ENCODE data around the gene C11orf91.

Gene C11orf91, protein sequence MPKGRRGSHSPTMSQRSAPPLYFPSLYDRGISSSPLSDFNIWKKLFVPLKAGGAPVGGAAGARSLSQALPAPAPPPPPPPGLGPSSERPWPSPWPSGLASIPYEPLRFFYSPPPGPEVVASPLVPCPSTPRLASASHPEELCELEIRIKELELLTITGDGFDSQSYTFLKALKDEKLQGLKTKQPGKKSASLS

DNA sequence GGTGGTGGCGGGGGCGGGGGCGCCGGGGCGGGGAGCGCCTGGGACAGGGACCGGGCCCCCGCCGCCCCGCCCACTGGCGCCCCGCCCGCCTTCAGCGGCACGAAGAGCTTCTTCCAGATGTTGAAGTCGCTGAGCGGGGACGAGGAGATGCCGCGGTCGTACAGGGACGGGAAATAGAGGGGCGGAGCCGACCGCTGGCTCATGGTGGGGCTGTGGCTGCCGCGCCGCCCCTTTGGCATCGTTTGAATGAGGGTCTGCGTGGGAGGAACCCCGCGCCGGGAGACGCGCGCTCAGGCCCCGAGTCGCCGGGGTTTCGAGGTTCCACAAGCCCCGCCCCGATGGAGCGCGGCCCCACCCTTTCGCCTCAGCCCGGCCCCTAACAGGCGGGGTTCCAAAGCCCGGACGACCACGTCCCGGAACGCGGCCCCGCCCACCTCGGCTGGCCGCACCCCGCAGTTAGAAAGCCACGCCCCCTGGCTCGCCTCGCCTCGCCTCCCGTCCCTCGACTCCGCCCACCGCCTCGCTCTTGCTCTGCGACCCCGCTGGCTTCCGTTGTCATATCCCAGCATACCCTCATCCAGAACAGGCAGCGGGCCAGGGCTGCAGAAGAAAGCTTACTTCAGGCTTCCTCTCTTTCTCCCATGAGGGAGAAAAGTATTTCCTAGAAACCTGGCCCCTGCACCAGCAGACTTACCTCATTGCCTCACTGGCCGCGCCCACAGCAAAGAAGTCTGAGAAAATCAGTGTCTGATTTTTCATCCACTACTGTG, at the start of gene C11orf91:
Gene C11orf91 (minus strand): TSS at position 325 of the 770 bp plus-strand sequence. CDS start 86 bp downstream, at position 239.
- Histone ChIP-seq H3K27ac (ENCODE audit: low read depth, low read length) (no peak within 1 kb of the TSS), H3K4me1 (ENCODE audit: control insufficient read depth, insufficient read depth, low read length) (peaks cover 22% of the 10 kb centered on the region), H3K9me3 (ENCODE audit: control insufficient read depth, insufficient read depth, low read depth, low read length) (no peaks in the 10 kb centered on the region), H3K4me3 (ENCODE audit: low read depth, low read length) (peak within 1 kb of the TSS; percentile 83), H3K9ac (ENCODE audit: low read length) (peak within 1 kb of the TSS; percentile 31), H3K27me3 (ENCODE audit: control insufficient read depth, insufficient read depth, low read length) (peaks cover 14% of the 10 kb centered on the region), H3K36me3 (ENCODE audit: control insufficient read depth, insufficient read depth, low read length) (0 out of 2 replicates have a peak, but pooled peaks cover 4% of the 10 kb centered on the region)

DNA sequence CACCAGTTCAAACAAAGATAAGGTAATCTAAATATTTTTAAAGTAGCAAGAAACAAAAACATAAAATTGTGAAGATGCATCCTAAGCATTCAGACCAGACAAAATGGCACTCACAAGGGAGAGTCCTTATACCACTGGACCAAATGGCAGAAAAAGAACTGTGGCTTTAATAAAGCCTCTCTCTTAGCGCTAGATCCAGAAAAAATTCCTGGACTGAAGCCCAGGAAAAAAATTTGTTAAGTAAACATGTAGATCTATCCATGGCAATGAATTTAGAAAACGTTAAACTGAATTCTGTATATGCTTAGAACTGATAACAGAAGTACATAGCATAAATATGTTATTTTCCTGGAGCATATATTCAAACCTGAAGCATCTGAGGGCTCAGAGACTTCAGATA, 47.4 kb upstream of the C11orf91 start:
- Histone ChIP-seq H3K9ac (ENCODE audit: low read length) (no peak overlapping the region), H3K4me1 (ENCODE audit: control insufficient read depth, insufficient read depth, low read length) (no peaks in the 10 kb centered on the region), H3K27ac (ENCODE audit: low read depth, low read length) (no peak overlapping the region), H3K27me3 (ENCODE audit: control insufficient read depth, insufficient read depth, low read length) (no peaks in the 10 kb centered on the region), H3K4me3 (ENCODE audit: low read depth, low read length) (no peak overlapping the region), H3K9me3 (ENCODE audit: control insufficient read depth, insufficient read depth, low read depth, low read length) (no peaks in the 10 kb centered on the region), H3K36me3 (ENCODE audit: control insufficient read depth, insufficient read depth, low read length) (0 out of 2 replicates have a peak, but pooled peaks cover 2% of the 10 kb centered on the region)

DNA sequence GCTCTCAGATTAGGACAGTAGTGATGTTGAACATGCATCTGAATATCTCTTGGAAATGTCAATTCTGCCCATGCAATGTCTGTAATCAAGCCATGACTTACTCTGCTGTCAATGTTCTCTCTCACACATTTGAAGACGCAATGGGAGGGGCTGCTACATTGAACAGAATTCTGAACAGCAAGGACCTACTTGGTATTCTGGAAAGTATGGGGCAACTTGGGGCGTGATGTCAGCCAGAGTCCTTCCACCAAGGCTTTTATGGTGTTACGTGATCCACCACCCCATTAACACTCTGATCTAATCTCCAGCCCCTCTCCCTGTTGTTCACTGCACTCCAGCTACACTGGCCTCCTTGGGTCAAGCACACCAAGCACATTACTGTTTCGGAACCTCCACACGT, 42.7 kb upstream of the C11orf91 start:
- Histone ChIP-seq H3K27ac (ENCODE audit: low read depth, low read length) (no peak overlapping the region), H3K4me3 (ENCODE audit: low read depth, low read length) (no peak overlapping the region), H3K9me3 (ENCODE audit: control insufficient read depth, insufficient read depth, low read depth, low read length) (no peaks in the 10 kb centered on the region), H3K36me3 (ENCODE audit: control insufficient read depth, insufficient read depth, low read length) (no peaks in the 10 kb centered on the region), H3K9ac (ENCODE audit: low read length) (no peak overlapping the region), H3K4me1 (ENCODE audit: control insufficient read depth, insufficient read depth, low read length) (no peaks in the 10 kb centered on the region), H3K27me3 (ENCODE audit: control insufficient read depth, insufficient read depth, low read length) (no peaks in the 10 kb centered on the region)

DNA sequence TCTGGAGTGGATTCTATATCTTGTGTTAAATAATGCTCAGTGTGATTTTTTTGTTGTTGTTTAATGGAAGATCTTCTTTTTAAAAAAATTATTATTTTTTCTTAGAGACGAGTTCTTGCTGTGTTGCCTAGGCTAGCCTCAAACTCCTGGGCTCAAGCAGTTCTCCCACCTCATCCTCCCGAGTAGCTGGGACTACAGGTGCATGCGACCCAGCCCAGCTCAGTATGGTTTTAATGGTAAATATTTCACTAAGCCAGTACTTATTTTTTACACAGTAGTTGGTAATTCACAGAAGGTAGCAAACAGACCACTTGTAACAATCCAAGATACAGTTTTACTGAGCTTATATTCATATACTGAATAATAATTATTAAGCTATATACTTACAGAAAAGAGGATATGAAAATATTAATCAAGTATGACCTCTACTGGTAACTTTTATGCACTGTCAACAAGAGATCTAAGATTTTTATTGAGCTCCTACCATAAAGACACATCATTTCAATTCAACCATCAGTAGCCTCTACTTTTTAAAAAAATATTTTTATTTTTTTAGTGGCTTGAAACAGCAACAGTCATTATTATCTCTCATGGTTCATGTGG, 41.7 kb upstream of the C11orf91 start:
- no peaks in the 10 kb centered on the region for H3K4me1 ChIP-seq (ENCODE audit: control insufficient read depth, insufficient read depth, low read length)
- no peaks in the 10 kb centered on the region for H3K36me3 ChIP-seq (ENCODE audit: control insufficient read depth, insufficient read depth, low read length)
- H3K27me3 ChIP-seq (ENCODE audit: control insufficient read depth, insufficient read depth, low read length): no peaks in the 10 kb centered on the region
- no peak overlapping the region for H3K27ac ChIP-seq (ENCODE audit: low read depth, low read length)
- no peak overlapping the region for H3K4me3 ChIP-seq (ENCODE audit: low read depth, low read length)
- H3K9ac ChIP-seq (ENCODE audit: low read length): no peak overlapping the region
- H3K9me3 ChIP-seq (ENCODE audit: control insufficient read depth, insufficient read depth, low read depth, low read length): no peaks in the 10 kb centered on the region

DNA sequence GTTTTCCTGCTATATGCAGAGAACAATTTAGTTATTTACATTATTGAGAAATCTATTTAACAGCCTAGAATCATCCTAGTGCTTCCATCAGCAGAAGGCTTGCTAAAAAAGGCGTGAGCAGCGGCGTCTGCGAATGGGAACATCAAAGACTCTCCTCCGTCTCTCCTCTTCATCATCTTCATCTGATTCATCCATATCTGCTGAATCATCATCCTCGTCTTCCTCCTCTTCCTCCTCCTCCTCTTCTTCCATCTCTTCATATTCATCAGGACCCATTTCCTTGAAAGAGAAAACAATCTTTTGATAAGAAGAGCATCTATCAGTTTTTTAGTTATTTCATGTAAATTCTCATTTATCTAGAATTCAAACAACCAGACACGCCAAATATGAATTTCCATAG, 41.2 kb upstream of the C11orf91 start:
- Histone ChIP-seq H3K4me3 (ENCODE audit: low read depth, low read length) (no peak overlapping the region), H3K27ac (ENCODE audit: low read depth, low read length) (no peak overlapping the region), H3K9me3 (ENCODE audit: control insufficient read depth, insufficient read depth, low read depth, low read length) (no peaks in the 10 kb centered on the region), H3K27me3 (ENCODE audit: control insufficient read depth, insufficient read depth, low read length) (no peaks in the 10 kb centered on the region), H3K9ac (ENCODE audit: low read length) (no peak overlapping the region), H3K36me3 (ENCODE audit: control insufficient read depth, insufficient read depth, low read length) (no peaks in the 10 kb centered on the region), H3K4me1 (ENCODE audit: control insufficient read depth, insufficient read depth, low read length) (peaks cover 5% of the 10 kb centered on the region)

DNA sequence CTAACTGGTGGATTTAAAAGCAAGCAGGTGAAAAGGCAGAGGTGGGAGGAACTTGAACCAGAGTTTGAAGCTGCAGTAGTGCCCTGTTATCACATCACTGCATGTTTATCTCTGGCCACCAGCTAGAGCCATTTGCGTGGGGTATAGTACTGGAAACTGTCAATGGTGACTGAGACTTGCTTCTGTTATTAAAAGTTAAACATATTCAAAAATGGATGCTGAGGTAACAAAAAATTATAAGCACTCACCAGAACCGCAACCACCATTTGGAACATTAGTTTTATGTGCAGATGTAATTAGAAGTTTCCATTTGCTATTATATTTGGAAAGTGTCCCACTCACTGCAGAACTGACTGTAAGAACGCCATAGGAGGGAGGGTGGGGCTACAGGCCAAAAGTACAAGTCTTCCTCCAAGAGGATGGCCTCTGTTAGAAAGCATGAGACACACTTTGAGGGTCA, 36.8 kb upstream of the C11orf91 start:
- Histone ChIP-seq H3K36me3 (ENCODE audit: control insufficient read depth, insufficient read depth, low read length) (peaks cover 3% of the 10 kb centered on the region; the same call in 1 of the 2 replicates), H3K4me1 (ENCODE audit: control insufficient read depth, insufficient read depth, low read length) (peaks cover 17% of the 10 kb centered on the region), H3K27me3 (ENCODE audit: control insufficient read depth, insufficient read depth, low read length) (peaks cover 15% of the 10 kb centered on the region), H3K9me3 (ENCODE audit: control insufficient read depth, insufficient read depth, low read depth, low read length) (no peaks in the 10 kb centered on the region), H3K4me3 (ENCODE audit: low read depth, low read length) (peak overlapping the region; percentile 89; the same call in 1 of the 2 replicates), H3K27ac (ENCODE audit: low read depth, low read length) (no peak overlapping the region), H3K9ac (ENCODE audit: low read length) (no peak overlapping the region)

DNA sequence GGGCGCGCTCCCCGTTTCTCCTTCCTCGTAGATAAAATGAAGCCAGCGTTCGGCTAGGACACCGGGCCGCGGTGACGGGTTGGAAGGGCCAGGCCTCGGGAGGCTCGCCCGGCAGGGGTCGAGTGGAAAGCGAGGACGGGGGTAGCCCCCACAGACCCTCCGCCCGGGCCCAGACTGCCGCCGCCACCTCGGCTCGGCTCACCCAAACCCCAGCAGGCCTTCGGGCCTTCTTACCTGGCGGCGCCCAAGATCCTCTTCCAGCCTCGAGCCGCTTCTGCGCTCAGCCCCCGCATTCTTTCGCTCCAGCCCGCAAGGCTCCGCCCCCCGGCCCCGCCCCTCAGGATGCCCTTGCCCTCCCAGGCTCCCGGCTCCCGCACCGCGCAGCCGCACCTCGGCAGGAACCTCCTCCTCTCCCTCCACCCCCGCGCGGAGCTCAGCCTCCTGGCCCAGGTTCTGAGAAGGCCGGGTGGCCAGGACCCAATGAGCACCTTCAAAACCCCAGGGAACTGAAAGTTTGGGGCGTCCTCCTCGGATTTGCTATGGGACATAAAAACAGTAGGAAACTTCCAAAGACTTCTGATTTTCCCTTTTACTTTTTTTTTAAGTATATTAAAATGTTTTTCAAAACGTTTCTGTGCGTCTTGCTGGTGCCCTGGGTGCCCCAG, 35.7 kb upstream of the C11orf91 start, which contains the start of gene CD59:
Gene CD59 (minus strand): TSS at position 276 of the 665 bp plus-strand sequence. CDS start 13,978 bp downstream, outside the sequence.
- Histone ChIP-seq H3K36me3 (ENCODE audit: control insufficient read depth, insufficient read depth, low read length) (peaks cover 3% of the 10 kb centered on the region; the same call in 1 of the 2 replicates), H3K27ac (ENCODE audit: low read depth, low read length) (peak within 1 kb of the TSS; percentile 51; the same call in 1 of the 2 replicates), H3K4me1 (ENCODE audit: control insufficient read depth, insufficient read depth, low read length) (peaks cover 17% of the 10 kb centered on the region), H3K27me3 (ENCODE audit: control insufficient read depth, insufficient read depth, low read length) (peaks cover 15% of the 10 kb centered on the region), H3K9me3 (ENCODE audit: control insufficient read depth, insufficient read depth, low read depth, low read length) (no peaks in the 10 kb centered on the region), H3K9ac (ENCODE audit: low read length) (peak within 1 kb of the TSS; percentile 68), H3K4me3 (ENCODE audit: low read depth, low read length) (peak within 1 kb of the TSS; percentile 89)

DNA sequence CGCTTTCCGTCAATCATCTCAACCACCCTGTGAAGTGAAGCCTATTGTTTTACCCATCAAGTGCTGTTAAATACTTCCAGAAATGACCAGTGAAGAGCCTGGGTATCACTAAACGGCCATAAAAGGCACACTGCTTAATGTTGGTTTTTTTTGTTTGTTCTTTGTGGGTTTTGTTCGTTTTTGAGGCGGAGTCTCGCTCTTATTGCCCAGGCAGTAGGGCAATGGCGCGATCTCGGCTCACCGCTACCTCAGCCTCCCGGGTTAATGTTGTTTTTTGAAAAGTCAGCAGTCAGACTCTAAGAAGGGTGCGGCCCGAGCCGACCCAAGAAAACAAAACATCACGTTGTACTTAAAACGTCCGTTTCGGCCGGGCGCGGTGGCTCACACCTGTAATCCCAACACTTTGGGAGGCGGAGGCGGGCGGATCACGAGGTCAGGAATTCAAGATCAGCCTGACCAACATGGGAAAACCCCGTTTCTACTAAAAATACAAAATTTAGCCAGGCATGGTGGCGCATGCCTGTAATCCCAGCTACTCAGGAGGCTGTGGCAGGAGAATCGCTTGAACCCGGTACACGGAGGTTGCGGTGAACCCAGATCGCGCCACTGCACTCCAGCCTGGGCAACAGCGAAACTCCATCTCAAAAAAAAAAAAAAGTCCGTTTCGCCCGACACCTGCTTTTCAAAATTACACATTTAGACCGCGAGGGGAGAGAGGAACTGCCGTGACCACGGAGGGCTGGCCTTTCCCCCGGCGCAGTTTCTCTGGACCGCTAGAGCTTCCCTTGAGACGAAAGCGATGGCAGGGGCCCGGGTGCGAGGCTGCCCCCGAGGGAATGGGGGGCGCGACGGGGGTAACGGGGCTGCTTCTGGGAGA, 34.9 kb upstream of the C11orf91 start:
- Histone ChIP-seq H3K9me3 (ENCODE audit: control insufficient read depth, insufficient read depth, low read depth, low read length) (no peaks in the 10 kb centered on the region), H3K27ac (ENCODE audit: low read depth, low read length) (peak overlapping the region; percentile 51; the same call in 1 of the 2 replicates), H3K36me3 (ENCODE audit: control insufficient read depth, insufficient read depth, low read length) (peaks cover 3% of the 10 kb centered on the region; the same call in 1 of the 2 replicates), H3K9ac (ENCODE audit: low read length) (peak overlapping the region; percentile 68), H3K4me3 (ENCODE audit: low read depth, low read length) (peak overlapping the region; percentile 89), H3K27me3 (ENCODE audit: control insufficient read depth, insufficient read depth, low read length) (peaks cover 15% of the 10 kb centered on the region), H3K4me1 (ENCODE audit: control insufficient read depth, insufficient read depth, low read length) (peaks cover 17% of the 10 kb centered on the region)

DNA sequence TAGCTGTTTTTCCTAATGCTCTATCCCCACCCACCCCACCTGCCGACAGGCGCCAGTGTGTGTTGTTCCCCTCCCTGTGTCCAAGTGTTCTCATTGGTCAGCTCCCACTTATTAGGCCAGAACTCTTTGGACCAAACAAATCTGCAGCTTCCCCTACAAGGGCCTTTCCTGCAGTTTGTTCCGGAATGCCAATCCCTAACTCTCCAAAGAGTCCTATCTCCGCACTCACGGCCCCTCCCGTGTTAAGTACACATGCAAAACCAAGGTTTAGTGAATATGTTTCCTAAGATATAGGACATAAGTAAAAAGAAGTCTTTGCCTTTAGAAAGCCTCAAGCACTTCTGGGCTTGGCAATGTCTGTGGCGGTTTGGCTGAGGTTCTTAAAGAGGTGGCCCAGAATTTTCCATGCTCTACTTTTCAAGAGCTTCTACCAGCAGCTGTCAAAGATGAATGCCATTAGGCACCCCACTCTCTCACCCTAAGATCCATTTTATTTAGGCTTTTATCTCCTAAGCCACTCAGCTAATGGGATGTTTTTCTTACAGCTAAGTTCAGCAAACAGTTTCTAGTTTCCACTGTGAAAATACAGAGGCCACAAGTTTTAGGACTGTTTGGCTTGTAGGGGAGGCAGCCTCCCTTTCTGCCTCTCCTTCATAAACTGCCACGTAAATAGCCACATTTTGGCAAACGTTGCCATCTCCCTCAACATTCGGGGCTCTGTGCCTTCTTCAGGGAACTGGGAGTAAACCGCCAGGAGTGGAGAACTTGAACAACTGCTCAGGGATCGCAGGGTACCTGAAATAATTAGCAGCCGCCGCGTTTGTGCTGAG, 34.0 kb upstream of the C11orf91 start:
- no peak overlapping the region for H3K27ac ChIP-seq (ENCODE audit: low read depth, low read length)
- H3K9me3 ChIP-seq (ENCODE audit: control insufficient read depth, insufficient read depth, low read depth, low read length): no peaks in the 10 kb centered on the region
- peaks cover 17% of the 10 kb centered on the region for H3K4me1 ChIP-seq (ENCODE audit: control insufficient read depth, insufficient read depth, low read length)
- H3K36me3 ChIP-seq (ENCODE audit: control insufficient read depth, insufficient read depth, low read length): peaks cover 3% of the 10 kb centered on the region; the same call in 1 of the 2 replicates
- H3K9ac ChIP-seq (ENCODE audit: low read length): peak overlapping the region; percentile 68
- H3K27me3 ChIP-seq (ENCODE audit: control insufficient read depth, insufficient read depth, low read length): peaks cover 15% of the 10 kb centered on the region
- H3K4me3 ChIP-seq (ENCODE audit: low read depth, low read length): peak overlapping the region; percentile 89

Measured in HUES6 (cell line).